GM21360 (cell line): Measurements from ENCODE around the gene C10orf88.
"Not testable (repeated sequence)": the region's sequence is repeated elsewhere in the genome, so short reads cannot be mapped to it uniquely, and the experiment has no call there.

Experiments
- ATAC-seq: cut with Tn5 transposase; IDR thresholded peaks from one replicate; pipeline ENCODE4 v1.9.1; 2021; ENCODE audit warnings: mild to moderate bottlenecking, moderate library complexity; ENCODE audit not compliant: unreplicated experiment

The C10orf88 gene

DNA sequence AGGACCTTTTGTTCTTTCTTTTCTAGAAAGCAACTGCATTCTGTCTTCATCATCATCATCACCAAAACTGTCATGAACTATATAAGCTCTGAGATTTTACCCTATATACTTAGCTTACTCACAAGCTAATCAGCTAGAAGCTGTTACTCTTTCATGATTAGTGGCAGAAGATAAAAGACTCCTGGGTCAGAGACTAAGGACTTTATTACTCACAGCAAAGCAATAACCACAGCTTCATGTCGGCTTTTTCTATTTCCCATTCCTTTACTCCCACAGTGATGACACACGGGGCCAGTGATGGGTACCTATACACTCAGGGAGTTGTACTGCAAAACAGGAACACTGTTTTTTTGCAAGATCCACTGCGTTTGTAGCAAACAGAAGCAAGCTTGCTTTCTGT is 8.4 kb upstream of the C10orf88 start:
- ATAC-seq = no peak

DNA sequence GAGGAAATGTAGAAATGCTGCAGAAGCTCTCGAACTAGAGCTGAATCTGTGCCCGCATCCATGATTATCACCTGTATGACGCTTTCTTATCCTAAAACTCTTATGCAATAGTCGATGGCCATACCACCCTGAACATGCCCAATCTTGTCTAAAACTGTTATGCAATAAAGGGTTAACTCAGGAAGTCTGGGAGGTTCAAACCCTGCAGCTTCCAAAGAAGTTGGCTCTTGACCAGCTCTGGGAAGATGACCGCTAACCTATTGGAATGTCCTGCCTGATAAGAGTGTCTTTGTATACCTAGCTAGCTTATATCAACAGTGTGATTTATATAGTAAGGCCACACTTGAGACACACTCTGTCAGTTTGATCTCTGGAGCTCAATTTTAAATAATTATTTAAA is 3.4 kb upstream of the C10orf88 start:
- no peak for ATAC-seq

DNA sequence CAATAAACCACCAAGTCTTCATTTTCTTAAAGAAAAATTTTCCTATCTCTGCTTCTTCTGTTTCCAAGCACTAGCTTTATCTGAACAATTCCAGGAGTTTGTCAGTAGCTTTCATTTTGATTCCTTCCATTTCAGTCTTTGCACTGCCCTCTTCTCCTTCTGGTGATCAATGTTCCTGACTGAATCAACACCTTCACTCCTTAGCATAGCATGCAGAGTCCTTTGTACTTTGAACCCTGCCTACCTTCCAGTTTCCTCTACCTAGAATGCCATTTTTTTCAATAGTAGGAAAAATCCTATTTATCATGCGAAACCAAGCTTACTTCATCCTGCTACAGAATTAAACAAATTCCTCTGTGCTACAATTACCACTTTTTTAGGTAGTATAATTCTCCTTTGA is 1.9 kb upstream of the C10orf88 start:
- ATAC-seq = no peak

DNA sequence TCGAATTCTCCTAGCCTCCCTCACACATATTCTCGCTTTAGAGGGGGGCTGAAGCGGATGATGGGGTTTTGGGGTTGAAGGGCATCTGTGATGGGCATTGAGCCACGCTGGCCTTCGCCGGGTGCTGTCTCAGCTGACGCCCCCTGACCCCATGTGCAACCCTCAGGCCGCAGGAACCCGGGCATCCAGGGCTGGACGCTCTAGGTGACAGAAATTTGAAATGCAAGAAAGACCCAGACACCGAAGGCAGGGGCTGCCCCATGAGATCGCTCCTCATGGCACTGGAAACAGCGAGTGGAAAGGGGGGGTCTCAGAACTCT is 664 bp upstream of the C10orf88 start:
- ATAC-seq = no peak

DNA sequence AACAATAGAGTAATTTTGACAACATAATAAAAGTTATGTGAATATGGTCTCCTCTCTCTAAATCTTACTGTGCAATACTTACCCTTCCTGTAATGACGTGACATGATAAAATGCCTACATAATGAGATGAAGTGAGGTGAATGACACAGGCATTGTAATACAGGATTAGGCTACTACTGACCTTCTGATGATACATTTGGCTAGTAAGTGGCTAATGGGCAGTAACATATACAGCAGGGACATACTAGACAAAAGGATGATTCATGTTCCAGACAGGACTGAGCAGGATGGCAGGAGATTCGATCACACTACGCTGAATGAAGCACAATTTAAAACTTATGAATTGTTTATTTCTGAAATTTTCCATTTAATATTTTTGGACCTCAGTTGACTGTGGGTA is 4.7 kb downstream of the C10orf88 start:
- no peak for ATAC-seq

GRCh38 chr10:122939856-122940543 is 14.0 kb downstream of the C10orf88 start:
- ATAC-seq = no peak

DNA sequence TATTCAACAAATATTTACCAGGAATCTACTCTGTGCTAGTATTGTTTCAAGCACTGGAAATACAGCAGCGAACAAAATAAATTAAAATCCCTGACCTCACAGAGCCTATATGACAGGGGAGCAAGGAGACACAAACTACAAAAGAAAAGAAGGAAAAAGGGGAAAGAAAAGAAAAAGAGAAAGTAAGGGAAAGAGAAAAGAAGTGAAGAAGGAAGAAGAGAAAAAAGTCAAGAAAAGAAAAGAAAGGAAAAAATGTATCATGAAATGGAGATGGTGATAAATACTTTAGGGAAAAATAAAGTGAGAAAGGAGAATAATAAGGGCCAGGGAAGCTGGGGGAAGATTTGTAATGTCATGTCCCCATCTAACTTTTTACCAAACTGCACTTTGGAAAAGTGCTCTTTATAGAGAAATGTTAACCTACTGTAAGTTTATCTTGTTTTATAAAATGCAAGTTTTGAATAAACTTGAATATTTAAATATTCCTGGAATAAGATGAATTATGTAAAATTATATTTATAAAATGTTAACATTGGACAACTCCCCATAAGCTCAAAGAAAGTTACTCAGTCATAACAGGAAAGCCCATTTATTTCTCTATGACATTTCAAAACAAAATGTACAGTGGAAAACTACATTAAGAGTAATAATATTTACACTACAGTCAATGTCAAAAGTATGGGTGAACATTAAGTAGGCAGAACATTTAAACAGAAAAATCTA is 14.7 kb downstream of the C10orf88 start:
- ATAC-seq = no peak

DNA sequence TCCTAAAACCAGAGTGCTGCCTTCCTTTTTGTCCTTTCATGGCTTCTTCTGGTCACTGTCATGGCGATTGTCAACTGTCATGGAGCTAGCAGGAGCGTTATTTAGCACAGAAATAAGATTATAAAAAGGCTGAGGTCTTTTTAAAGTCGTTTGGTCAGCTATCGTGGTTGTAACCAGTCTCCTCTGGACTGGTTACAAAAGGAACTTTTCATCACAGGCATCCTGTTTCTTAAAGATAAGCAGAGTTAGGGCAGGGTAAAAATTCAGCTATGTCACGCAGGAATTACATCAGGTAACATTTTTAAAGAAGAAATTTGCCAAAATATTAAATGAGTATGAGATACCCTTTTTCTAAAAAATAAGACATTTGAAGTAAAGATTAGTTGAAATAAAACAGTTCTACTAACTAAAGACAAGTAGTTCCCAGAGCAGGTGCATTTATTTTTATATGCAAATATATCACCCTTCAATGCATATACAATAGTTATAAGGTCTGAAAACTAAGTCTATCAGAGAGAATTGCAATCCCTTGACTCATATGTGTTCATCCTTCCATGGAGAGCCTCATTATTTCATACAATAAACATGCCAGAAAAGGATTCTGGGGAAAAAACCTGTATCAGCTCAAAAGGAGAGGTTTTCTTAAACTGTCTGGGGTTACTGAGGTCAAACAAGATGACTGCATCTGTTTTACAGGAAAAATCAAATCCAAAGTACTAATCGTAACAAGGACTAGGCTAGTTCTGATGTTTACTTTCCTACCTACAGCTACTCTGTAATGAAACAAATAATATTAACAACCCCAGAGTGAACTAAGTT is 22.7 kb downstream of the C10orf88 start:
- ATAC-seq = no peak

- no peak for ATAC-seq
These were observed 23.9 kb downstream of the C10orf88 start for GRCh38 chr10:122930140-122930539.

- ATAC-seq = no peak
These were observed 38.3 kb downstream of the C10orf88 start for GRCh38 chr10:122915700-122916099.

GRCh38 chr10:122911889-122912484 is 42.0 kb downstream of the C10orf88 start:
- no peak for ATAC-seq

DNA sequence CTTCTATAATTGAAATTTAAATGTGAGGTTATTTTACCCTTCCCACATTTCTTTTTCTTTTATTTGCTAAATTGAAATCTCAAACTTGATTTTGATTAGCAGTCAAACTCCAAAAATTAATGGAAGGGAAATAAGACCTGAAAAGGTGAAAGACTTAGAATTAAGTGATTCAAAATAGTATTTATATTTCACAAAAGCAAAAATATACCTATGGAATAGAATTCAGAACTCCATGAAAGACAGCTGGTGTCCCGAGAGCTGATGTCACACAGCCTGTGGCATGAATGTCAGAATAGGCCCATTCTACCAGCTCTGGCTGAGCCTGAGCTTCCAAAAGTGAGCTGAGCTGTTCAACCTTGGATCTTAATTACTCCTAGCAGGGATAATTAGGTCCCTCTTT is 43.7 kb downstream of the C10orf88 start, which contains the start of gene FAM24A:
FAM24A (plus strand) TSS at position 301 of the 400 bp plus-strand sequence. CDS start 1,025 bp downstream, outside the sequence.
- ATAC-seq = no peak

- ATAC-seq = not testable (repeated sequence)
These were observed 50.2 kb downstream of the C10orf88 start for GRCh38 chr10:122903861-122904260.

DNA sequence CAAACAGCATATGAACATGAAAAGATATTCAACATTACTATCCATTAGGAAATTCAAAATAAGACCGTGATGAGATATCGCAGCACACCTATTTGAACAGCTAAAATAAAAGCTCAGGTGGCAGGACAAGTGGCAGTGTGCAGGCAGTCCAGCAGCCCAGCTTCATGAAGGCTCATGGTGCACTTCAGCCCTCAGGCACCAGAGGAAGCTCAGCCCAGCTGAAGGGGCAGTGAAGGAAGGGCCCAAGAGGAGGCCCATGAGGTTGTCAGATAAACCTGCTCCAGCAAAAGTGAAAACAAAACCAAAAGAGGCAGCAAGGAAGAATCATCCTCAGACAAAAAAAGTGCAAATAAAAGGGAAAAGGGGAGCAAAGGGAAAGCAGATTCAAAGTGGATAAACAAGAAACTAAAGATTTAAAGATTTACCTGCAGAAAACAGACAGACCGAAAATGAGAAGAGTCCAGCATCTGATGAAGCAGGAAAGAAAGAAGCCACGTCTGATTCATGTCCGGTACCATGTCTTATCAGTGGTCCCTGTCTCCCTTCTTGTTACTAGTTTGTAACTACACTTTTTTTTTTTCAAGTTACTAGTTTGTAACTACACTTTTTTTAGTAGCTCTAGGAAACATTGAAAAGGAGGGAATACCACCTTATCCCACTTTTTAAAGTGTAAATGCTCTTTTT is 59.6 kb downstream of the C10orf88 start:
- no peak for ATAC-seq

DNA sequence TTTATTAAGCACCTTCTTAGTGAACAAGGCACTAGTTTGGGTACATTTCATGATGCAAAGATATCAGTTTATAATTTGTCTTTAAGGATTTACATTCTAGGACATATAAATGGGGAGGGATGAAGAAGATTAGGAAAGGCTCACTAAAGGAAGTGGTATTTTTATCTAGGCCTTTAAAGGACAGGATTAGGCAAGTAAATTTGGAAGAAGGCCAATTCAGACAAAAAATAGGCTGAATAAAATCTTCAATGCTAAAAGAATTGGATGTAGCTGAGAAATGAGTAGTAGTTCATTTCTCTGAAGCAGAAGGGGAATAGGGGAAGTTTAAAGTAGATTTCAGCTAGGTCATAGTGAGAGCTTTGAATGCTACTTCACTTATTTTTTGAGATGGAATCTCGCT is 69.9 kb downstream of the C10orf88 start:
- no peak for ATAC-seq

DNA sequence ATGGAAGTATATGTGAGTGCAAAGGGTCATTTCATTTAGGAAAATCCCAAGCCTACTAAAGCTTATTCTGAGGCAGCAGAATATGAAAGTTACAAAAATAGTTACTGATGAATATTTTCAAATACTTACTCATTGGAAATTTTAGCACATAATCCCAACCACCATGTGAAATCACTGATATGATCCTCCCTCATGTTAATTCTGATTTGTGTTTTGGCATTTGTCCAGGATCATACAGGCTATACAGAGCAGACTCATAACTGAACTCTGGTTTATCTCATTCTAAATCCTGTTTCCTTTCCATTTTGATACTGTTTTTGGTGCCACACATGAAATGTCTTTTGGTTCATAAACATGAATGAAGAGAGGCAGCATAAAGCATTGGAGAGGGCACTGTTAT is 71.3 kb downstream of the C10orf88 start:
- no peak for ATAC-seq
